ENCODE data around the gene SOST. TPM values are rescaled to one million over a fixed set of nuclear protein-coding genes. Genes with fewer than 3 reads are reported as not detected.

The SOST gene
- total RNA-seq, 1 experiment from 2014 or later, result 0.07 TPM

Other genes starting within 250 kb of the SOST start
- gene ETV4, start 212.5 kb downstream of the SOST start, total RNA-seq (2021), result 147 to 195 TPM (median 147 TPM) in 3 replicates
- 0.16 TPM in 1 of 3 replicates, not detected in the others for gene MEOX1, start 96.9 kb downstream of the SOST start, total RNA-seq (2021)
- 28.4 to 31.5 TPM (median 30.0 TPM) in 3 replicates for gene DUSP3, start 20.2 kb upstream of the SOST start, total RNA-seq (2021)
- gene CFAP97D1, start 21.6 kb upstream of the SOST start, total RNA-seq (2021), result 0.09 to 0.14 TPM (median 0.13 TPM) in 3 replicates
- 9.2 to 11.3 TPM (median 10.3 TPM) in 3 replicates for gene MPP3, start 74.4 kb upstream of the SOST start, total RNA-seq (2021)
- gene CD300LG, start 88.4 kb upstream of the SOST start, total RNA-seq (2021), result not detected in 3 replicates
- gene MPP2, start 148.7 kb upstream of the SOST start, total RNA-seq (2021), result 29.3 to 31.4 TPM (median 29.9 TPM) in 3 replicates
- gene PPY, start 183.7 kb upstream of the SOST start, total RNA-seq (2021), result not detected in 3 replicates
- 0.72 to 1.1 TPM (median 0.94 TPM) in 3 replicates for gene PYY, start 195.1 kb upstream of the SOST start, total RNA-seq (2021)
- gene NAGS, start 245.8 kb upstream of the SOST start, total RNA-seq (2021), result 6.1 to 8.6 TPM (median 7.6 TPM) in 3 replicates

Measured in WTC11 (cell line).